WTC11 (cell line): ENCODE results near the gene PKIB. TPM values are rescaled to one million over a fixed set of nuclear protein-coding genes. Genes with fewer than 3 reads are reported as not detected.

Experiments
- ATAC-seq: fragments of 200-7000 bp; cut with Tn5 transposase; 2 replicates; pipeline ENCODE4 v1.10.0; 2021; ENCODE audit warnings: mild to moderate bottlenecking, moderate library complexity
- CTCF ChIA-PET: fragments of 300-600 bp; sonication (Branson Sonifier 250); formaldehyde crosslinking; loops from one replicate; lab custom pipeline; 2021; ENCODE audit warnings: antibody characterized with exemption; lab: Charles Lee
- POLR2A ChIA-PET: fragments of 350-600 bp; sonication (Branson Sonifier 250); formaldehyde crosslinking; loops from one replicate; lab custom pipeline; 2021; ENCODE audit warnings: antibody characterized with exemption; lab: Charles Lee
- DNase-seq: peaks from one replicate; pipeline ENCODE4 v3.0.0; 2021; ENCODE audit warnings: low spot score
- H3K27ac Mint-ChIP-seq: 2 replicates; pipeline ENCODE4 v1.8.0; 2021; ENCODE audit warnings: mixed read lengths
- H3K27me3 Mint-ChIP-seq: 2 replicates; pipeline ENCODE4 v1.8.0; 2021; ENCODE audit warnings: low read depth, mild to moderate bottlenecking, moderate library complexity, mixed read lengths
- H3K36me3 Mint-ChIP-seq: 2 replicates; pipeline ENCODE4 v1.8.0; 2021; ENCODE audit warnings: mixed read lengths
- H3K4me1 Mint-ChIP-seq: 2 replicates; pipeline ENCODE4 v1.8.0; 2022; ENCODE audit warnings: mixed read lengths
- H3K4me3 Mint-ChIP-seq: 2 replicates; pipeline ENCODE4 v1.8.0; 2021; ENCODE audit warnings: mild to moderate bottlenecking, moderate library complexity, mixed read lengths
- H3K9me3 Mint-ChIP-seq: 2 replicates; pipeline ENCODE4 v1.8.0; 2021; ENCODE audit warnings: mixed read lengths
- AR ChIP-seq: fragments of 250-450 bp; sonication (Bioruptor Pico); IDR thresholded peaks from 2 replicates; pipeline ENCODE4 v1.9.0; 2021; ENCODE audit warnings: mild to moderate bottlenecking
- CTCF ChIP-seq: fragments of 200-600 bp; IDR thresholded peaks from 2 replicates; pipeline ENCODE4 v1.8.0; 2022; ENCODE audit warnings: antibody characterized with exemption
- E2F1 ChIP-seq: sonication (generic); formaldehyde crosslinking; IDR thresholded peaks from 2 replicates; pipeline ENCODE4 v1.8.0; 2022; ENCODE audit warnings: mild to moderate bottlenecking, missing genetic modification reagents
- E2F5 ChIP-seq: sonication (generic); formaldehyde crosslinking; IDR thresholded peaks from 2 replicates; pipeline ENCODE4 v1.8.1; 2022; ENCODE audit warnings: mild to moderate bottlenecking, moderate library complexity, missing genetic modification reagents
- EMX1 ChIP-seq: fragments of 250-450 bp; sonication (Bioruptor Pico); IDR thresholded peaks from 2 replicates; pipeline ENCODE4 v1.8.0; 2021; ENCODE audit warnings: mild to moderate bottlenecking
- ESRRA ChIP-seq: sonication (generic); formaldehyde crosslinking; IDR thresholded peaks from 2 replicates; pipeline ENCODE4 v1.8.1; 2022; ENCODE audit warnings: mild to moderate bottlenecking, missing genetic modification reagents, borderline replicate concordance
- FOXK1 ChIP-seq: sonication (generic); formaldehyde crosslinking; IDR thresholded peaks from 2 replicates; pipeline ENCODE4 v1.8.0; 2022; ENCODE audit warnings: mild to moderate bottlenecking, moderate library complexity, missing genetic modification reagents
- FOXP4 ChIP-seq: sonication (generic); formaldehyde crosslinking; IDR thresholded peaks from 2 replicates; pipeline ENCODE4 v1.8.0; 2022; ENCODE audit warnings: mild to moderate bottlenecking, missing genetic modification reagents
- GTF2I ChIP-seq: fragments of 250-450 bp; sonication (Bioruptor Pico); conservative IDR thresholded peaks from 2 replicates; pipeline ENCODE4 v1.4.0; 2021; ENCODE audit warnings: mild to moderate bottlenecking
- HMGXB4 ChIP-seq: sonication (generic); formaldehyde crosslinking; IDR thresholded peaks from 2 replicates; pipeline ENCODE4 v1.8.1; 2023; ENCODE audit warnings: mild to moderate bottlenecking, moderate library complexity, missing genetic modification reagents
- JAZF1 ChIP-seq: fragments of 250-450 bp; sonication (Bioruptor Pico); IDR thresholded peaks from 2 replicates; pipeline ENCODE4 v1.9.0; 2021; ENCODE audit warnings: moderate library complexity, mild to moderate bottlenecking, inconsistent platforms
- MLX ChIP-seq: sonication (generic); formaldehyde crosslinking; IDR thresholded peaks from 2 replicates; pipeline ENCODE4 v1.8.1; 2023; ENCODE audit warnings: mild to moderate bottlenecking, missing genetic modification reagents, moderate library complexity
- RORB ChIP-seq: fragments of 250-450 bp; sonication (Bioruptor Pico); IDR thresholded peaks from 2 replicates; pipeline ENCODE4 v1.9.0; 2021; ENCODE audit warnings: mild to moderate bottlenecking
- SMAD4 ChIP-seq: sonication (generic); formaldehyde crosslinking; IDR thresholded peaks from 2 replicates; pipeline ENCODE4 v1.8.0; 2022; ENCODE audit warnings: mild to moderate bottlenecking, missing genetic modification reagents
- STAT6 ChIP-seq: sonication (generic); formaldehyde crosslinking; conservative IDR thresholded peaks from 2 replicates; pipeline ENCODE4 v1.8.1; 2023; ENCODE audit warnings: mild to moderate bottlenecking, low read depth, missing genetic modification reagents, moderate library complexity
- ZNF232 ChIP-seq: sonication (generic); formaldehyde crosslinking; IDR thresholded peaks from 2 replicates; pipeline ENCODE4 v1.8.0; 2022; ENCODE audit warnings: mild to moderate bottlenecking, missing genetic modification reagents
- ZNF396 ChIP-seq: fragments of 250-450 bp; sonication (Bioruptor Pico); IDR thresholded peaks from 2 replicates; pipeline ENCODE4 v1.8.0; 2021; ENCODE audit warnings: mild to moderate bottlenecking, moderate library complexity, borderline replicate concordance
- ZNF512 ChIP-seq: sonication (generic); formaldehyde crosslinking; IDR thresholded peaks from 2 replicates; pipeline ENCODE4 v1.8.1; 2022; ENCODE audit warnings: missing genetic modification reagents, borderline replicate concordance
- total RNA-seq: library from RNA; stranded (reverse); gene quantifications from 3 replicates; pipeline ENCODE4 v1.2.3, GENCODE V29; 2021

PKIB gene
- total RNA-seq, 1 experiment from 2014 or later, result 26.4 TPM

GRCh38 chr6:122712448-122713137 lies 102.4 kb downstream of the PKIB start:
- Mint-ChIP-seq H3K9me3 (no peaks in the 10 kb centered on the region), H3K36me3 (no peaks in the 10 kb centered on the region), H3K27me3 (no peaks in the 10 kb centered on the region), H3K4me3 (no peak overlapping the region), H3K4me1 (peaks cover 19% of the 10 kb centered on the region), H3K27ac (no peak overlapping the region)
- DNase-seq (no peak), ATAC-seq (no peak)
- TF ChIP-seq FOXK1 (CRISPR knock-in tag) (no peak), CTCF (no peak), MLX (CRISPR knock-in tag) (no peak), ZNF396 (CRISPR knock-in tag) (no peak), EMX1 (CRISPR knock-in tag) (no peak), ZNF232 (CRISPR knock-in tag) (no peak), STAT6 (no peak), FOXP4 (CRISPR knock-in tag) (no peak), E2F5 (CRISPR knock-in tag) (no peak), GTF2I (CRISPR knock-in tag) (no peak), SMAD4 (CRISPR knock-in tag) (no peak), HMGXB4 (no peak)
- ChIA-PET CTCF (no interaction called here), POLR2A (interaction anchor here (0.6 kb wide), 1 partner anchor 231 kb away, joined by 5 read pairs; no protein-coding TSS in a partner anchor)

GRCh38 chr6:122713138-122713537 lies 102.9 kb downstream of the PKIB start:
- H3K4me3 Mint-ChIP-seq, result no peak overlapping the region
- DNase-seq (no peak), ATAC-seq (no peak)
- CTCF ChIA-PET, result interaction anchor here (0.8 to 1.6 kb wide), 2 partner anchors 103 to 126 kb away, joined by 3 to 4 read pairs; partner anchors contain the start of gene PKIB
- no peak overlapping the region for H3K27ac Mint-ChIP-seq
- peaks cover 19% of the 10 kb centered on the region for H3K4me1 Mint-ChIP-seq
- H3K36me3 Mint-ChIP-seq, result no peaks in the 10 kb centered on the region
- POLR2A ChIA-PET, result interaction anchor here (0.6 kb wide), 1 partner anchor 231 kb away, joined by 5 read pairs; no protein-coding TSS in a partner anchor
- no peaks in the 10 kb centered on the region for H3K9me3 Mint-ChIP-seq
- no peaks in the 10 kb centered on the region for H3K27me3 Mint-ChIP-seq
- no peak for TF ChIP-seq JAZF1 (CRISPR knock-in tag)
- no peak for TF ChIP-seq ZNF396 (CRISPR knock-in tag)
- no peak for TF ChIP-seq ZNF512 (CRISPR knock-in tag)
- TF ChIP-seq RORB (CRISPR knock-in tag), result no peak
- no peak for TF ChIP-seq AR (CRISPR knock-in tag)
- no peak for TF ChIP-seq E2F1 (CRISPR knock-in tag)
- no peak for TF ChIP-seq ESRRA (CRISPR knock-in tag)
